IPS-18c (cell line): Measurements from ENCODE around the gene SAMD3.
"Not testable (repeated sequence)": the region's sequence is repeated elsewhere in the genome, so short reads cannot be mapped to it uniquely, and the experiment has no call there.

Experiments
- H3K4me3 ChIP-seq: 2 replicates; pipeline ENCODE4 v1.7.0; 2013; ENCODE audit warnings: low read depth, mild to moderate bottlenecking, low read length, moderate library complexity; ENCODE audit not compliant: insufficient read depth
- H3K9me3 ChIP-seq: one replicate; pipeline ENCODE4 v1.6.1; 2013; ENCODE audit warnings: mild to moderate bottlenecking, low read length, moderate library complexity; ENCODE audit not compliant: control insufficient read depth, insufficient read depth

The SAMD3 gene

GRCh38 chr6:130122243-130122642 is 100.5 kb downstream of the SAMD3 start:
- Histone ChIP-seq H3K9me3 (no peaks in the 10 kb centered on the region), H3K4me3 (no peak overlapping the region)

- Histone ChIP-seq H3K9me3 (no peaks in the 10 kb centered on the region), H3K4me3 (no peak overlapping the region)
Observed at GRCh38 chr6:130120731-130121130, 102.0 kb downstream of the SAMD3 start.

- H3K9me3 ChIP-seq: no peaks in the 10 kb centered on the region
Observed at GRCh38 chr6:130119211-130119610, 103.5 kb downstream of the SAMD3 start.

GRCh38 chr6:130118236-130118635 is 104.5 kb downstream of the SAMD3 start:
- no peak overlapping the region for H3K4me3 ChIP-seq
- no peaks in the 10 kb centered on the region for H3K9me3 ChIP-seq

More at GRCh38 chr6:130119211-130119610, 103.5 kb downstream of the SAMD3 start:
- no peak overlapping the region for H3K4me3 ChIP-seq

GRCh38 chr6:130117187-130117701 is 105.5 kb downstream of the SAMD3 start:
- H3K4me3 ChIP-seq, H3K9me3 ChIP-seq: not testable (repeated sequence)

GRCh38 chr6:130116273-130116672 is 106.5 kb downstream of the SAMD3 start:
- Histone ChIP-seq H3K4me3 (no peak overlapping the region), H3K9me3 (no peaks in the 10 kb centered on the region)

GRCh38 chr6:130115036-130115435 is 107.7 kb downstream of the SAMD3 start:
- H3K4me3 ChIP-seq: no peak overlapping the region
- H3K9me3 ChIP-seq: no peaks in the 10 kb centered on the region

- H3K9me3 ChIP-seq: no peaks in the 10 kb centered on the region
- H3K4me3 ChIP-seq: no peak overlapping the region
Observed at GRCh38 chr6:130113201-130113710, 109.5 kb downstream of the SAMD3 start.

GRCh38 chr6:130111031-130111430 is 111.7 kb downstream of the SAMD3 start:
- Histone ChIP-seq H3K9me3 (no peaks in the 10 kb centered on the region), H3K4me3 (no peak overlapping the region)

GRCh38 chr6:130107710-130108109 is 115.0 kb downstream of the SAMD3 start:
- Histone ChIP-seq H3K4me3 (no peak overlapping the region), H3K9me3 (no peaks in the 10 kb centered on the region)

- no peaks in the 10 kb centered on the region for H3K9me3 ChIP-seq
- no peak overlapping the region for H3K4me3 ChIP-seq
Observed at GRCh38 chr6:130105996-130106704, 116.6 kb downstream of the SAMD3 start.

GRCh38 chr6:130099119-130099518 is 123.6 kb downstream of the SAMD3 start:
- no peak overlapping the region for H3K4me3 ChIP-seq

GRCh38 chr6:130098317-130098716 is 124.4 kb downstream of the SAMD3 start:
- H3K4me3 ChIP-seq: no peak overlapping the region
- no peaks in the 10 kb centered on the region for H3K9me3 ChIP-seq

More at GRCh38 chr6:130099119-130099518, 123.6 kb downstream of the SAMD3 start:
- H3K9me3 ChIP-seq: no peaks in the 10 kb centered on the region
